Pons (tissue), 1 donor: ENCODE results near the gene PRKCA.
A peak's percentile ranks its signal among the peaks of the same experiment; 100 is the strongest.
"Not testable (repeated sequence)": the region's sequence is repeated elsewhere in the genome, so short reads cannot be mapped to it uniquely, and the experiment has no call there.

Experiments used
- DNase-seq: peaks from one replicate; pipeline ENCODE4 v3.0.0-alpha.2; 2016; ENCODE audit warnings: low spot score

Gene PRKCA

DNA sequence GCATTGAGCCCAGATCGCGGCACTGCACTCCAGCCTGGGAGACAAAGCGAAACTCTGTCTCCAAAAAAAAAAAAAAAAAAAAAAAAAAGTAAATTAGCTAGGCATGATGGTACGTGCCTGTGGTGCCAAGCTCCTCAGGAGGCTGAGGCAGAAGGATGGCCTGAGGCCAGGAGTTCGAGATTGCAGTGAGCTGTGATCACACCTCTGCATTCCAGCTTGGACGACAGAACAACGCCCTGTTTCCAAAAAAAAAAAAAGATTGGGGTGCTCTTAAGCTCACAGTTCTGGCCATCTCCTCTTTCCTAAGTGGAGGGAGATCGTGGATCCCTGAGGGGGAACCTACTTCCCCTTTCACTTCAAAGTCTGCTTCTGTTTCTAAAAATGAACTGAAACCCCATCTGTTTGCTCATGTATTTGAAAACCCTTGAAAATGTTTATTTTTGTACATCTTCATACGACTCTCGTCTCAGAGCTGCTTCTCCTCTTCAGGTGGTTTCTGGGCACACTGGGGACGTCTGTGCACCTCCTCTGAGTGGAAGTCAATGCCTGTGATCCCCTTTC is 138.8 kb downstream of the PRKCA start:
- peak; percentile 62 for DNase-seq

DNA sequence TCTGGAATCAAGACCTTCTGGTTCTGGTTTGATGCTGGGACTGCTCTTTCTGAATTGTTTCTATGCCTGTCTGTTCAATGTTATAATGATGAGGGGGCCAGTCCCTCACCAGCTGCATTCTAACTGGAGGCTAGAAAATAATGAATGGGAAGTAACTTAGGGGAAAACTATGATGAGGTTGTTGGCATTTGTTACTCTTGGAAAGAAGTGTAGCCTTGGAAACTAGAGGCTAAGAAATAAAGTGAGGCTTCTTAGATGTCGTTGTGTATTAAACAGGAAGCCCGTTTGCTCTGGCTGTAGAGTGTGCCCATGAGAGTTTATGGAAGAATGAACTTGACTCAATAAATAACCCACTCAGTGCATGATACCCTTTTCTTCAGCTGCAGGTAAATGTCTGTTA is 140.8 kb downstream of the PRKCA start:
- DNase-seq, result no peak

DNA sequence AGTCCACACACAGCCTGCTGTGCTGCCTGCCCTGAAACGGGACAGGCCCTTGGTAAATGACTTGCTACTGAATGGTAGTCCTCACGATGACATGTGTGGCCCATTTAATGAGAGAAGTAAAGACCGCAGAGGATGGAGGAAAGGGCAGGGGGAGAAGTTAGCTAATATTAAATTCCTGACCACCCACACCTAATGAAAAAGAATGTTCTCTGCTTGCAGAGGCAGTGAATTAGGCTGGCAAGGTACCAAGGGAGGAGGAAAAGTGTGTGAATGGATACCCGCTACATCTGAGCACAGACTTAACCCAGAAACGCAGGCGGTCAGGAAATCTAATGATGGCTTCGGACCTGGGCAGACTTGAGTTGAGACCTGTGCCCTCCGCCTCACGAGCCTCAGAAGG is 141.2 kb downstream of the PRKCA start:
- no peak for DNase-seq

DNA sequence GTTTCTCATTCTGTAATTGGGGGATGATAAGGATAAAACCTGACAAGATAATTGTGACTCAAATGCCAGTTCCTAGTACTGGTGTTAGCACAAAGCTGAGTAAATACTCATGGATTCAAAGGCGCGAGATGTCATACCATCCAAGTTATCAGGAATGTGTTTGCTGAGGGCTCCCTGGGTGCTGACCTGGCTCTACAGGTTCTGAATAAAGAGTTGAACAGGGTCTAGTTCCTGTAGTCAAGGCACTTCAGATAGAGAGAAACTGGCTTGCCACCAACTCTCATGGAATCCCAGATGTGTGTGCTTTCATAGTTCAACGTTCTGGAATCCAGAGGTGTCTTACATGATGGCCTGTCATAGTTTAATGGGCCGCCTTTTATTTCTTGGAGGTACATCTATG is 141.6 kb downstream of the PRKCA start:
- no peak for DNase-seq

DNA sequence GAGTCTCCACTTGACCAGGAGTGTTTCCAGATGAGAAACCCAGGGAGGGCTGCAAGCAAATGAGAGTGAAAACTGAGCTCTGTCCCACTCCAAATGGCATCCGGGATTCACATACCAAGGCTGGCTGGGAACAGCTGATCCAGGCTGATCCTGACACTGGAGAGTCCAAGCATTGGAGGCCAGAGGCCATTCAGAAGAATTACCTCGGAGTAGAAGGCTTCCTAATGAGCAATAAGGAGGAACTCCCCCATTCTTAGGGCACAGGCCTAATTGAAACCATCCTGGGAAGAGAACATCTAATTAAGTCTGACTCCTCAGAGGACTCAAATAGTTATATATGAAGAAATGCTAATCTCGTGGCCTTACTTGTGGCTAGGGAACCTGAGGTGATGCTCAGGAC is 142.8 kb downstream of the PRKCA start:
- no peak for DNase-seq

DNA sequence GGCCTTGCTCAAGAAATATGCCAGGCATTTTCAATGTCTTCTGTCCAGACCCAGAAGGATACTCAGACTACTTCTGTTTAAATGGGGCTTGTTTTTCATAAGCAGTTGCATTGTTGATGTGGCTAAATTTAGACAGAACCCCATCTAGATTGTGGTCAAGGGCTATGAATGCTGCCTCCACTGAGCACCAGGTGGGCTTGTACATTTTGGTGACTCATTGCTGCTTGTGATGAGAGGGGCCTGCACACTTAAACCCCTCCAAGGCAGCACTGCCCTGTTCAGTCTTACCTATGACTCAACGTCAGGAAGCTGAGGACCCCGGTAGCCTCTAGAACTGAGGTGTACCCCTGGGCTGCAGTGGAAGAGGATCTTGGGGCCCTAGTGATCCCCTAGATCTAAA is 144.0 kb downstream of the PRKCA start:
- no peak for DNase-seq

DNA sequence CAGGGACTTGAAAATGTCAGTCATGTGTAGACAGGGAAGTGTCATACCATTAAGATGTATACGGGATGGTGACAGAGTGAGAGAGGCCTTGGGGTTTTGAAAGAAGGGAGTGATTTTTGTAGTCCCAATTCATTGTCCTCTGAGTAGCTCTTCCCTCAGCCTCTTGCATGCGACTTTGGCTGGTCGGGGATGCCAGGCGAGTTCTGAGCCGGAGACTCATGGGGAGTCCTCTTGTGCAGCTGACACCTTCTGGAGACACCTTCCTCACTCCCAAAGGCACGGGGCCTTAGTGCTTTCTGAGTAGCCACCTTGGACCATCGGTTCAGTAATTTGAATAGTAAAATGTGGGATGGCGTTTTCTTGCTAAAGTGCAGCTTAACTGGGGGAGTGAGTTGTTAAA is 144.7 kb downstream of the PRKCA start:
- no peak for DNase-seq

DNA sequence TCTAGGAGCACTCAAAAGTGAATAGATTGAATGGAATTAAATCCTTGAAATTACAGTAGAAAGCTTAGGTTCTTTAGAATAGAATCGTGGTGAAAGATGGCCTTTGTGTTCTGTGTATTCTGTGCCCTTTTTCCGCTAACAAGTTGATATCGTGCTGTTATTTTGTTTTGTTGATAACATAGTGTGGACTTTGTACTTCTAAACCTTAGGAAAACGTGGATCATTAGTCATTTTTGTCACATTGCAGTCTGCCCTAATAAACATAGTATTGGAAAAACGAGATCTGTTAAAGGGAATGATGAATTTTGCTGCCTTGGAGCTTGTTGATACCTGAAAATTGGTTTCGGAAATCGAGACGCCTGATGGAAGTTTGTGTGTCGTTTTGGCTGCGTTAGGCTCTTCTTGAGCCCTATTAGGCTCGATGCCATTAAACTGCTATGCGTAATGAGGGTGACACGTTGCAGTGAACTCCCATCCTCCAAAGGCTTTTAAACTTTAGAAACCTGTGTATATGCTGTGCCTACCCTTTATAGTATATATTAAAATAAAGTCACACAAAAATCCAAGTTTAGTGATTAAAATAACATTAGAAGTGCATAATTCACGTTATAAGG is 145.7 kb downstream of the PRKCA start:
- no peak for DNase-seq

DNA sequence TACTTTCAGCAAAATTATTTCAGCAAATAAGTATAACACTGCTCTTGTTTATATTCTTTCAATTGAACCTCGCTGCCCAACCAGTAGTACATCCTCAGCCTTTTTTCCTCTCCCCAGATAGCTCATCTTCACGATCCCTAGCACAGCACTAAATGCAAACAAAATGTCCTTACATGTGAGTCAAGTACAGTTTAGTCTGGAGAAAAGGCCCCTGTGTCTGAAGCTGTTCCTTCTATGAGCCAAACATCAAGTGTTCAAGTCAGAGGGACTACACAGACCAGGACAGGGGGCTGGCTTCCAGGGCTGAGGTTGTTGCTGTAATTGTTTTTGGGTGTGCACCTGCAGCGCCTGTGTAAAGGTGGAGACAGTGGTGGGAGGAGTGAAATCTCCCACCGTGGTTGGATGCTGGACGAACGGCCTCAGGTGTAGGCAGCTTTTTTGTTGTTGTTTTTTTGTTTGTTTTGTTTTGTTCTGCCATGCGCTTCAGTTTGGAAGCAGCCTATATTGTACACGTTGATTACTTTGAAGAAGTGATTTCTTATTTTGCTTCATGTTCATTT is 147.1 kb downstream of the PRKCA start:
- DNase-seq, result no peak

DNA sequence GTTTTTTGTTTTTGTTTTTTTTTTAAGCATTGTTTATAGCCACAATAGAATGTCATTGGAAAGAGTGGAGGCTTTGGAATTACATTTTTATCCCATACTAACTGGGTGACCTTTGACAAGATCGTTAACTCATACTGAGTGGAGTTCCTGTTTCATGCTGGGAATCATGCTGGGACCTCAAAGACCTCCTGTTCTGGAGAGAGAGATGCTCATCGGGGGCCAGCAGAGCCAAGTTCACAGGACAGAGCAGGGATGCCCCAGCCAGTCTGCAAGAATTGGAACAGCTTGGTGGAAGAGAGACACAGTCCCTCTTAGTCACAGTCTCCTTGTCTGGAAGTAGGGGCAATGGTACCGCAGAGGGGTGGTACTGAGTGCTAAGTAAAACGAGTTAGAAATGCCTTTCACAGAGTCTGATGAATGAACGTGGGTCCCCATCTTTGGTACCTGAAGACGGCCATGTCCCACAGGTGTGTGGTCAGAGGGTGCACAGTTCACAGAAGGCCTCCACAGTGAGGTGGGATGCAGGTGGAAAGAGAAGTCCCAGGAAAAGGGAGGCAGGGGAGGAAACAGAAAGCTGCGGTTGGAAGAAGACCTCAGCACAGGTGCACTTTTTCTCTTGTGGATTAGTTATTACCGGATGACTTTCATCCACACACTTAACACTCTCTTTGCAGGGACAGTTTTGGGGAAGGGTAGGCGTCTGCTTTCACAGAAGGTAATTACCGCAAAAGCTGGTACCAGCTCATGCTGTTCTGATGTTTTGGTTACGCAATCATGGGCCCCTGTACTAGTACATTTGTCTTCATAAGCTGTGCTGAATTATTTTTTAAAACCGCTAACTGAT is 147.8 kb downstream of the PRKCA start:
- DNase-seq, result no peak

DNA sequence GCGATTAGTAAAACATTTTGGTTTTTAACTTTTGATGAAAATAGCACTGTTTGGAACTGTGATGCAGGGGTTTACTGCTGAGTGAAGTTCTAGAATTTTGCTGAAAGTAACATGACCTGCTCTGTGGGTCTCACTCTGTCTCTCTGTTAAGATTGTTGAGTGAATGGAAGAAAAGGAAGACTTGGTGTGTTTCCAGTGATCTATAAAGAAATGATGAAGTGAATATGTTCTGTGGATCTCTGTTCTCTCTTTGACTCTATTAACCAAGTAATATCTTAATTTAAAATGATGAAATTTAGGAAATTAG is 148.4 kb downstream of the PRKCA start:
- no peak for DNase-seq

DNA sequence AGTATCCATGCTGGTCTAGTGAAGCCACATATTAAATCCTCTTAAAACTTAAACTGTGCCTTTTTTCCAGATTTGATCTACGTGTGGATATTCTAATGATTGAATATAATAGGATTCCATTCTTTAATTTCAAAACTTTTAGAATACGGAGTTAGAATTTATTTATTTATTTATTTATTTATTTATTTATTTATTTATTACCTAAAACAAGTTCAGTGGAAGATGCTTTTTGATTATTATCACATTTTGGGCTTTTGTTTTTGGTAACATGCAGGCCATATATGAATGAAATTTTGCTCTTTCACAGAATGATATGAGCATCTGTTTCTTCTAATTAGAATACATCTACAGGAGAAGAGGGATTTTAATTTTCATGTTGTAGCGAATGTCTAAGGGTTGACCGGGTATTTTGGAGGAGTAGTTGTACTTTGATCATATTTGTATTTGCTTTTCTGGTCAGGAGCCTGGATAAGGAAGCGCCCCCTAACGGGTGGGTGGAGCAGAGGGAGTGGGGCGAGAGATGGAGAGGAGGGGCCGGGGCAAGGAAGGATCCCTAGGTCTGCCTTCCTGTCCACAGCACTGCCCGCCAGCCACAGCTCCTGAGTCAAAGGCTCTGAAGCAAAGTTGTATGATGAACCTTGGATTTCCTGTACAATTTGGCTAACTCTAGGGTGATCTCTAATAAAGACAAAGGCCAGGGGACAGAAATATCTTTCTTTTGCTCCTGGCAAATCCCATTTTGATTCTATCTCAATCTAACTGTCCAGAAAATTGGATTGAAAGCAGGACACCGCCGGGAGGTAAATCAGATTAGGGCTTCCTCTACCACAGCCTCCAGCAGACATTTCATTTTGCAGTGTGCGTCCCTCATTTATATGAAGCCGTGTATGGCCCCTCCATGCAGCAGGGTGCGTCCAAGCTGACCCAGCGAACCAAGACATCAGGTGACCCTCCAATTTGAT is 149.1 kb downstream of the PRKCA start:
- no peak for DNase-seq

DNA sequence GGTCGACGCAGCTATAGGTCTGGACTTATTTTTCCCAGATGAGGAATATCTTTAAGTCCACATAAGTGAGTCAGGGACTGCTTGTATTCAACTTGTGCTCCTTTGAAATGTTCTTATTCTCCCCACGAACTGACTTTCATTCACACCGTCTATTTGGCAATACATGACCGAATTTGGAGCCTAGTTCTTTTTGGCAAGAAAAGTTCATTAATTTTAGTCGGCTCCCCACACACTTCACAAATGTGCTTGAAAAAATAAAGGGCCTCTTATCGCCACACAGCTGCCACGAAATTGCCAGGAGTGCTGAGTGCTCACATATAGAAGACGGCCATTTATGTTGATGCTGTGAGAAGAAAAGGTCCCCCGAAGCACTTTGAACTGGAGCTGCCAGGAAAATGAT is 152.6 kb downstream of the PRKCA start:
- peak; percentile 64 for DNase-seq

DNA sequence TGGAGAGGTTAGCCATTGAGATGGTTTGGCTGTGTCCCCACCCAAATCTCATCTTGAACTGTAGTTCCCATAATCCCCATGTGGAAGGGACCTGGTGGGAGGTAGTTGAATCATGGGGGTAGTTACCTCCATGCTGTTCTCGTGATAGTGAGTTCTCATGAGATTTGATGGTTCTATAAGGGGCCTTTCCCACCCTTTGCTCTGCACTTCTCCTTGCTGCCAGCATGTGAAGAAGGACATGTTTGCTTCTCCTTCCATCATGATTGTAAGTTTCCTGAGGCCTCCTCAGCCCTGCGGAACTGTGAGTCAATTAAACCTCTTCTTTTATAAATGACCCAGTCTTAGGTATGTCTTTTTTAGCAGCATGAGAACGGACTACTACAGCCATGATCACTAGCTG is 155.1 kb downstream of the PRKCA start:
- DNase-seq, result not testable (repeated sequence)

DNA sequence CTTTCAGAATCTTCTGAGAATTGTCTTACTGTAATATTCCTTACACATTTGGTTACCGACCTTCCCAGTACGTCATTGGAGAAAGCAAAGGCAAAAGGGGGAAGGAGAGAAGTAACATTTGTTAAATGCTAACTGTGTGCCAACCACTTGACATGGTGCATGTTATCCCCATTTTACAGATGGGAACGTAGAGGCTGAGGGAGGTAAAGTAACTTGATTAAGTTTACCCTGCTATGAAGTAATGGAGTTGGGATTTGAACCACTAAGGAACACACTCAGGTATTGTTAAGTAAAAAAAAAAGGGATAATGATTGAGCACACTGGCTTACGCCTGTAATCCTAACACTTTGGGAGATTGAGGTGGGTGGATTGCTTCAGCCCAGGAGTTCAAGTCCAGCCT is 156.4 kb downstream of the PRKCA start:
- DNase-seq, result no peak

DNA sequence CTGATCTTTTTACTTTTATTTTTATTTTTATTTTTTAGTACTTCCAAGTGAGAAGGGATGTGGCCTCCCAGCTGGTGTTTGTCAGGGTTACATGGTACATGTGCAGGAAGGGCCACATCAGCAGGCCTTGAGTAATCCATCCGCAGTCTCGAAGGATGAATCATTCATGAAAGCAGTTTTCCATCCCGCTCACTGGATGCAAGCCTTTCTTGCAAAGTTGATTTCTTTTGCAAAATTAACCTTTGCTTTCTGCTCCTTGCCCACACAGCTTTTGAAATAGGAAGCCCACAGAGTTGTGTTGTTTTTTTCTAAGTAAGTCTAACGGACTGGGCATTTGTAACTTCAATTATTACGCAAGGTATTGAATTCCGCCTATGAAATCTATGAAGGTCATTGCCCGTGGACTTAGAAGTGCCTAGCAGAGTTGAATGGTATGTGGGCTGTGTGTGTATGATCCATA is 157.4 kb downstream of the PRKCA start:
- DNase-seq, result no peak

DNA sequence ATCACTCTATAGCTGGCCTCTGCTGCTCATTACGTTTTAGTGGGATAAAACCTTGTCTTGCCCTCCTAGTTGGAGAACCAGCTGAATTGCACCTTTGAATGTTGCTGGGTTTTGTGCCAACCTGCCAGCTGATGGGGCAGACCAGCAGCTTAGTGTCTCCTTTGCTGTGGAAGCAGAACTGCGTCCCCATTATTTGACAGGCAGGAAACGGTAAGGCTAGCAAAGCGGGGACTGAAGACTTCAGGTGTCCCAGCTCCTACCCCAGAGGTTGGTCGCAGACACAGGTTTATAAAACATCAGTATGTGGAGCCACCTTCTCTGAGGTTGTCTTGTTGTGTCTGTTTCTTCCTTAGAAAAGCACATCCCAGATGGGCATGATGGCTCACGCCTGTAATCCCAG is 158.1 kb downstream of the PRKCA start:
- no peak for DNase-seq

DNA sequence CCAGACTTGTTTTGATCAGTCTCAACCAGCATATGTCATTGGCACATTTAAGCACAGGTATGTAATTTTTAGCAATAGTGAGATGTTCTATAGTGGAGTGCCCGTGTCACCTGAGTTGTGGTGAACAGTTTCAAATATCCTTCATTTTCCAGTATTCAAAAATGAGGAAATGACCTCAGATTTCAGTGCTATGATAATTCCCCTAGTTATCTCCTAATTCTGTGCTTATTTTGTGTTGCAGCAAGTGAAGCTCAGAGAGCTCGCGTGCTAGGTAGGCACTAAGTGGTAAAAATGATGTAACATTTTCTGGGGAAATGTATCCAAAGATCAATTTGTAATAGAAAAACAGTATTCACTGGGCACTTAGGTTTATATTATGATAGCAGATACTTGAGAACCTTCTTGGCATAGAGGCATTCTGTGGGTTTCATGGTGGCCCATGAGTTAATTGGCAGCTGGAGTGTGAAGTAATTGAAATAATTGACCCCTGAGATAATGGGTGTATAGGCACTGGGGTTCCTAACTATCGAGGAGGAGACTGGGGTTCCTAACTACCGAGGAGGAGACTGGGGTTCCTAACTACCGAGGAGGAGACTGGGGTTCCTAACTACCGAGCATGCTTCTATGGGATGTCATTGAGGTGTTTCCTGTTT is 159.1 kb downstream of the PRKCA start:
- DNase-seq, result no peak

DNA sequence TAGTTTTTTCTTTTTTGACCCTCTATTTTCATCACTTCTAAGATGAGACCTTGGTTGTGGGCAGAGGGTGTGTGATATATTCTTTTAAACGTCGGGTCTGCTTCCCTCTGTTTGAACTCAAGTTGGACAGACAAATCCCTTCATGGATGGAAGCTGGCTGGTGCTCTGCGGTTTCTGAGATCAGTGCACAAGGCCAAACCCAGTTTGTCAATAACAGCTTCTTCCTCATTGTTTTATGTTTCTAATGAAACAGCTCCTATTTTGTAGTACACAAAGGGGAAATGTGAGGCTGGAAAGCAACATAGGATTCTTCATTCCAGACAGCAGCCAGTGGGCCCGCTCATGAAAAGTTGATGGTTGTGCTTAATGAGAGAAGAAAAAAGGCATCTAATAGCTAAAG is 159.6 kb downstream of the PRKCA start:
- DNase-seq, result peak; percentile 87

DNA sequence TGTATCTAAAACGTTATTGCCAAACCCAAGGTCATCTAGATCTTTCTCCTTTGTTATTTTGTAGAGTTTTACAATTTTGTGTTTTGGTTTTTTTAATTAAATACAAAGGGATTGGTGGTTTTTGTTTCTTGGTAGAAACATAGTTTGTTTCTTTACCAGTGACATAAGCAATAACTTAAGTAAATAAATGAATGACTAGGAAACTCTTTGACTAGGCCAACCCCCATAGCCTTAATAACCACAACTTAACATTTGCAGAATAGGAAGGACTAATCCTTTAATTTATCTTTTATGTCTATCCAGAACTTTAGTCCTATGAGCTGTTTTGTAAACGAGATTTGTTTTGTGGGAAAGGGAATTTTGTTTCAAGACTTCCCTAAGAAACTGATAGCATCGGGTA is 162.5 kb downstream of the PRKCA start:
- no peak for DNase-seq

DNA sequence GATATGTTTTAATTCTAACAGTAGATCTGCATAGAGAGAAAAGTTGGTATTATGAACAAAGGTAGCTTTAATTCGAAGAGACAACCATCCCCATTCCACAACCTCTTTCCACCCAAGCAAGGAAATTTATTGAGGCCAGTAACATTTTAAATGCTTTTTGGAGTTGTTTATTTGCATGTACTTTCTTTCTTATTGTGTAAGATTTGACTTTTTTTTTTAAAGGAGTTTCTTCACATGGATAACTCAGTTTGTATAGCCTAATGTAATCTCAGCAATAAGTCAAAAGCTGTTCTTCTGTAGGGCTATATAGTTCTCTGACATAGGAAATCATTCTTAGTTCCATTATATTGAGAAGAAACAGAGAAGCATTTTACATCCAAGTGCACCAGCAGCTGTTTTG is 163.3 kb downstream of the PRKCA start:
- no peak for DNase-seq
